HEK293 (cell line): ENCODE results near the gene LRRC2.

Source experiments
- CTCF ChIA-PET: fragments of 350-600 bp; formaldehyde crosslinking; extraction: SDS; loops from one replicate; lab custom pipeline; 2021; ENCODE audit warnings: antibody characterized with exemption; lab: Yijun Ruan, JAX
- POLR2A ChIA-PET: fragments of 300-600 bp; formaldehyde crosslinking; extraction: SDS; loops from one replicate; lab custom pipeline; 2020; ENCODE audit warnings: antibody characterized with exemption, inconsistent platforms; lab: Yijun Ruan, JAX
- H3K27ac ChIP-seq: fragments of 200-500 bp; sonication (Bioruptor generic); 2 replicates; pipeline ENCODE4 v1.5.1; 2014; ENCODE audit warnings: low read depth, low read length, control low read depth, inconsistent platforms; ENCODE audit errors: extremely low read depth
- H3K36me3 ChIP-seq, 2 experiments: fragments of 200-500 bp in 1 of 2; sonication (Bioruptor generic) in 1 of 2; 1 replicate in 1 of 2; 2 replicates in 1 of 2; pipeline ENCODE4 v1.5.1; 2014 to 2017; ENCODE audit warnings: inconsistent platforms in 2 of 2, low read length in 2 of 2; ENCODE audit not compliant: control insufficient read depth in 2 of 2, insufficient read depth in 1 of 2
- H3K4me1 ChIP-seq: fragments of 200-500 bp; sonication (Bioruptor generic); 2 replicates; pipeline ENCODE4 v1.5.1; 2014; ENCODE audit warnings: mild to moderate bottlenecking, low read length, inconsistent platforms; ENCODE audit not compliant: control insufficient read depth, insufficient read depth
- H3K4me3 ChIP-seq: 2 replicates; pipeline ENCODE4 v1.5.1; 2011; ENCODE audit warnings: low read depth, mild to moderate bottlenecking, control low read depth, low read length, moderate library complexity
- H3K9me3 ChIP-seq: fragments of 200-500 bp; sonication (Bioruptor generic); 2 replicates; pipeline ENCODE4 v1.5.1; 2014; ENCODE audit warnings: low read depth, low read length, inconsistent platforms; ENCODE audit not compliant: control insufficient read depth, insufficient read depth
- BCL11A ChIP-seq: fragments of 450-650 bp; formaldehyde crosslinking; IDR thresholded peaks from 2 replicates; pipeline ENCODE4 v1.5.1; 2016; ENCODE audit warnings: low read depth, missing biosample characterization, missing genetic modification characterization
- FEZF1 ChIP-seq: fragments of 450-650 bp; formaldehyde crosslinking; IDR thresholded peaks from 2 replicates; pipeline ENCODE4 v1.5.1; 2016; ENCODE audit warnings: missing biosample characterization, missing genetic modification characterization
- MZF1 ChIP-seq: fragments of 450-650 bp; formaldehyde crosslinking; IDR thresholded peaks from 2 replicates; pipeline ENCODE4 v1.5.1; 2017; ENCODE audit warnings: missing biosample characterization, missing genetic modification characterization, borderline replicate concordance
- TRIM28 ChIP-seq: IDR thresholded peaks from 2 replicates; pipeline ENCODE4 v1.6.1; 2011; ENCODE audit warnings: low read length, control low read depth, borderline replicate concordance
- ZBTB17 ChIP-seq: fragments of 450-650 bp; formaldehyde crosslinking; IDR thresholded peaks from 2 replicates; pipeline ENCODE4 v1.5.1; 2016; ENCODE audit warnings: missing biosample characterization, missing genetic modification characterization
- ZNF112 ChIP-seq: fragments of 450-650 bp; formaldehyde crosslinking; IDR thresholded peaks from 2 replicates; pipeline ENCODE4 v1.5.0; 2017; ENCODE audit warnings: missing biosample characterization, missing genetic modification characterization
- ZNF138 ChIP-seq: fragments of 450-650 bp; formaldehyde crosslinking; IDR thresholded peaks from 2 replicates; pipeline ENCODE4 v1.5.1; 2016; ENCODE audit warnings: missing biosample characterization, missing genetic modification characterization, borderline replicate concordance
- ZNF221 ChIP-seq: fragments of 450-650 bp; formaldehyde crosslinking; IDR thresholded peaks from 2 replicates; pipeline ENCODE4 v1.5.1; 2017; ENCODE audit warnings: missing biosample characterization, missing genetic modification characterization, borderline replicate concordance
- ZNF302 ChIP-seq: fragments of 450-650 bp; formaldehyde crosslinking; IDR thresholded peaks from 2 replicates; pipeline ENCODE4 v1.5.1; 2016; ENCODE audit warnings: missing biosample characterization, missing genetic modification characterization, low read depth
- ZNF670 ChIP-seq: fragments of 450-650 bp; formaldehyde crosslinking; IDR thresholded peaks from 2 replicates; pipeline ENCODE4 v1.5.1; 2016; ENCODE audit warnings: missing biosample characterization, missing genetic modification characterization, low read depth
- ZNF843 ChIP-seq: fragments of 450-650 bp; formaldehyde crosslinking; IDR thresholded peaks from 2 replicates; pipeline ENCODE4 v1.5.1; 2016; ENCODE audit warnings: missing biosample characterization, missing genetic modification characterization
- TF ChIP-seq, protein P1 (sequence below): fragments of 450-650 bp; formaldehyde crosslinking; IDR thresholded peaks from 2 replicates; pipeline ENCODE4 v1.5.1; 2016; ENCODE audit warnings: missing biosample characterization, missing genetic modification characterization
- TF ChIP-seq, protein P2 (sequence below): fragments of 450-650 bp; formaldehyde crosslinking; IDR thresholded peaks from 2 replicates; pipeline ENCODE4 v1.5.1; 2016; ENCODE audit warnings: missing biosample characterization, missing genetic modification characterization, low read depth
- TF ChIP-seq, protein P3 (sequence below): fragments of 450-650 bp; formaldehyde crosslinking; IDR thresholded peaks from 2 replicates; pipeline ENCODE4 v1.5.1; 2017; ENCODE audit warnings: missing biosample characterization, mild to moderate bottlenecking, missing genetic modification characterization, moderate library complexity
- TF ChIP-seq, protein P4 (sequence below): fragments of 450-650 bp; formaldehyde crosslinking; IDR thresholded peaks from 2 replicates; pipeline ENCODE4 v1.5.1; 2016; ENCODE audit warnings: missing biosample characterization, missing genetic modification characterization
- TF ChIP-seq, protein P5 (sequence below): fragments of 450-650 bp; formaldehyde crosslinking; IDR thresholded peaks from 2 replicates; pipeline ENCODE4 v1.5.1; 2016; ENCODE audit warnings: missing biosample characterization, missing genetic modification characterization
- TF ChIP-seq, protein P6 (sequence below): fragments of 450-650 bp; formaldehyde crosslinking; IDR thresholded peaks from 2 replicates; pipeline ENCODE4 v1.5.0; 2017; ENCODE audit warnings: missing biosample characterization, missing genetic modification characterization, borderline replicate concordance

Gene LRRC2

DNA sequence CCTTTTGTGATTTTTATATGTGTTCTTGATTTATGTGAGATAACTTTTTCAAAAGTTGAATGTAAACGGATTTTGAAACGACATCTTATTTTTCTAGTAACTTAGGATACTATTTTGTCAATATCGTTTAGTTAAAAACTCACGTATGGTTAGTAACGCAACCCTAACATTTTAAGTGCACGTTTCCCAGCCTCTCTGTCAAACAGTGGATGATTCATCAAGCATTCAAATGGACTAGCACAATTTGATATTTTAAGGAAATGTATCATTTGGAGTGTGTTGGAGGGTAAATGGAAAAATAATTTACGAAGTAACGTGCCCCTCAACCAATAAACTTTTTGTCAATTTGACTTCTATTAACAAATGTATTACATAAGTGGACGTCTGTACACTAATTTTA, 45.0 kb downstream of the LRRC2 start:
- POLR2A ChIA-PET, result no interaction called here
- H3K4me1 ChIP-seq, result no peaks in the 10 kb centered on the region
- no peak overlapping the region for H3K27ac ChIP-seq
- CTCF ChIA-PET, result no interaction called here
- H3K4me3 ChIP-seq, result no peak overlapping the region
- TF ChIP-seq TRIM28 (no peak), ZBTB17 (tag by site-specific recombination) (no peak), ZNF670 (no peak)
- TF ChIP-seq, protein P1, sequence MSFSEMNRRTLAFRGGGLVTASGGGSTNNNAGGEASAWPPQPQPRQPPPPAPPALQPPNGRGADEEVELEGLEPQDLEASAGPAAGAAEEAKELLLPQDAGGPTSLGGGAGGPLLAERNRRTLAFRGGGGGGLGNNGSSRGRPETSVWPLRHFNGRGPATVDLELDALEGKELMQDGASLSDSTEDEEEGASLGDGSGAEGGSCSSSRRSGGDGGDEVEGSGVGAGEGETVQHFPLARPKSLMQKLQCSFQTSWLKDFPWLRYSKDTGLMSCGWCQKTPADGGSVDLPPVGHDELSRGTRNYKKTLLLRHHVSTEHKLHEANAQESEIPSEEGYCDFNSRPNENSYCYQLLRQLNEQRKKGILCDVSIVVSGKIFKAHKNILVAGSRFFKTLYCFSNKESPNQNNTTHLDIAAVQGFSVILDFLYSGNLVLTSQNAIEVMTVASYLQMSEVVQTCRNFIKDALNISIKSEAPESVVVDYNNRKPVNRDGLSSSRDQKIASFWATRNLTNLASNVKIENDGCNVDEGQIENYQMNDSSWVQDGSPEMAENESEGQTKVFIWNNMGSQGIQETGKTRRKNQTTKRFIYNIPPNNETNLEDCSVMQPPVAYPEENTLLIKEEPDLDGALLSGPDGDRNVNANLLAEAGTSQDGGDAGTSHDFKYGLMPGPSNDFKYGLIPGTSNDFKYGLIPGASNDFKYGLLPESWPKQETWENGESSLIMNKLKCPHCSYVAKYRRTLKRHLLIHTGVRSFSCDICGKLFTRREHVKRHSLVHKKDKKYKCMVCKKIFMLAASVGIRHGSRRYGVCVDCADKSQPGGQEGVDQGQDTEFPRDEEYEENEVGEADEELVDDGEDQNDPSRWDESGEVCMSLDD, result no peak
- H3K9me3 ChIP-seq, result no peaks in the 10 kb centered on the region
- H3K36me3 ChIP-seq, result no peaks in the 10 kb centered on the region

DNA sequence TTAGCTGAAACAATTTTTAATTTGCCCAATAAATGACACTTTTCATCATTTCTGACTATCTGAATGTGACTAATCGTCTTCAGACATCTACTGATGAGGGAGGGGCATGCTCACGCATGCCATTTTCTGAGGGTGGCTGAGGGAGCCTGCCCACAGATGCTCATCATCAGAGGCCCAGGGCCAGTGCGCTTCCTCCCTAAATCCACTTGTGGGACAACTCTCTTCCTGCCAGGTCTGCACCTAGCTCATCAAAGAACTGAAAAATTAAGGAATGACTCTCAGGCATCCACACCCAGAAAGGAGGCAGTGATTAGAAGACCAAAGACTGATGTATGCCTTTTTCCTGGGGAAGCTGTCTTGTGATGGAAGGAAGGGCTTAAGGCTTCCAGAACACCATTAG, 45.6 kb downstream of the LRRC2 start:
- H3K4me3 ChIP-seq, result no peak overlapping the region
- ChIA-PET CTCF (interaction anchor here (1.3 kb wide), 1 partner anchor 32 kb away, joined by 3 read pairs; no protein-coding TSS in a partner anchor), POLR2A (no interaction called here)
- H3K4me1 ChIP-seq, result no peaks in the 10 kb centered on the region
- no peaks in the 10 kb centered on the region for H3K36me3 ChIP-seq
- TF ChIP-seq ZNF112 (tag by site-specific recombination) (no peak), ZNF221 (tag by site-specific recombination) (no peak), FEZF1 (tag by site-specific recombination) (no peak), BCL11A (tag by site-specific recombination) (no peak)
- TF ChIP-seq, protein P2, sequence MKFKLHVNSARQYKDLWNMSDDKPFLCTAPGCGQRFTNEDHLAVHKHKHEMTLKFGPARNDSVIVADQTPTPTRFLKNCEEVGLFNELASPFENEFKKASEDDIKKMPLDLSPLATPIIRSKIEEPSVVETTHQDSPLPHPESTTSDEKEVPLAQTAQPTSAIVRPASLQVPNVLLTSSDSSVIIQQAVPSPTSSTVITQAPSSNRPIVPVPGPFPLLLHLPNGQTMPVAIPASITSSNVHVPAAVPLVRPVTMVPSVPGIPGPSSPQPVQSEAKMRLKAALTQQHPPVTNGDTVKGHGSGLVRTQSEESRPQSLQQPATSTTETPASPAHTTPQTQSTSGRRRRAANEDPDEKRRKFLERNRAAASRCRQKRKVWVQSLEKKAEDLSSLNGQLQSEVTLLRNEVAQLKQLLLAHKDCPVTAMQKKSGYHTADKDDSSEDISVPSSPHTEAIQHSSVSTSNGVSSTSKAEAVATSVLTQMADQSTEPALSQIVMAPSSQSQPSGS, result no peak
- no peaks in the 10 kb centered on the region for H3K9me3 ChIP-seq
- no peak overlapping the region for H3K27ac ChIP-seq

DNA sequence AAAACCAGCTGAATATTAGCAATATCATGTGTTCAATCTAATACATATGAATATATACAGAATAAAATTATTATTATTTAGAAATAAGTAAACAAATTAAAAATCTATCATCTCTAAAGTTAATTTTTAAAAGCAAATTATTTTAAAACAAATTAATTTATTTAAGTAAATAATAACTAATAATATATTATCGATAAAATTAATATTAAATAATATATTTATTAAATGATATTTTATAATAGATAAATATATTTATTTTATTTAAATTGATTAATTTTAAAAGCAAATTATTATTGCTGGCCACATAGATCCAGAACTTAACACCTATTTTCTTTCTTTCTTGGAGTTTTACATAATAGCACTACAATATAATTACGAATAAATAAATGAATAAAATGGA, 46.1 kb downstream of the LRRC2 start:
- ChIA-PET CTCF (interaction anchor here (0.8 to 1.3 kb wide), 2 partner anchors 32 to 144 kb away, joined by 3 to 4 read pairs; no protein-coding TSS in a partner anchor), POLR2A (no interaction called here)
- H3K4me1 ChIP-seq, result no peaks in the 10 kb centered on the region
- H3K9me3 ChIP-seq, result no peaks in the 10 kb centered on the region
- H3K36me3 ChIP-seq, result no peaks in the 10 kb centered on the region
- H3K27ac ChIP-seq, result no peak overlapping the region
- H3K4me3 ChIP-seq, result no peak overlapping the region
- no peak for TF ChIP-seq ZNF843
- TF ChIP-seq ZNF670, result no peak
- TF ChIP-seq ZNF302 (tag by site-specific recombination), result no peak
- no peak for TF ChIP-seq MZF1
- TF ChIP-seq, protein P3, sequence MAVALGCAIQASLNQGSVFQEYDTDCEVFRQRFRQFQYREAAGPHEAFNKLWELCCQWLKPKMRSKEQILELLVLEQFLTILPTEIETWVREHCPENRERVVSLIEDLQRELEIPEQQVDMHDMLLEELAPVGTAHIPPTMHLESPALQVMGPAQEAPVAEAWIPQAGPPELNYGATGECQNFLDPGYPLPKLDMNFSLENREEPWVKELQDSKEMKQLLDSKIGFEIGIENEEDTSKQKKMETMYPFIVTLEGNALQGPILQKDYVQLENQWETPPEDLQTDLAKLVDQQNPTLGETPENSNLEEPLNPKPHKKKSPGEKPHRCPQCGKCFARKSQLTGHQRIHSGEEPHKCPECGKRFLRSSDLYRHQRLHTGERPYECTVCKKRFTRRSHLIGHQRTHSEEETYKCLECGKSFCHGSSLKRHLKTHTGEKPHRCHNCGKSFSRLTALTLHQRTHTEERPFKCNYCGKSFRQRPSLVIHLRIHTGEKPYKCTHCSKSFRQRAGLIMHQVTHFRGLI, result no peak
- no peak for TF ChIP-seq ZNF138
- TF ChIP-seq, protein P4, sequence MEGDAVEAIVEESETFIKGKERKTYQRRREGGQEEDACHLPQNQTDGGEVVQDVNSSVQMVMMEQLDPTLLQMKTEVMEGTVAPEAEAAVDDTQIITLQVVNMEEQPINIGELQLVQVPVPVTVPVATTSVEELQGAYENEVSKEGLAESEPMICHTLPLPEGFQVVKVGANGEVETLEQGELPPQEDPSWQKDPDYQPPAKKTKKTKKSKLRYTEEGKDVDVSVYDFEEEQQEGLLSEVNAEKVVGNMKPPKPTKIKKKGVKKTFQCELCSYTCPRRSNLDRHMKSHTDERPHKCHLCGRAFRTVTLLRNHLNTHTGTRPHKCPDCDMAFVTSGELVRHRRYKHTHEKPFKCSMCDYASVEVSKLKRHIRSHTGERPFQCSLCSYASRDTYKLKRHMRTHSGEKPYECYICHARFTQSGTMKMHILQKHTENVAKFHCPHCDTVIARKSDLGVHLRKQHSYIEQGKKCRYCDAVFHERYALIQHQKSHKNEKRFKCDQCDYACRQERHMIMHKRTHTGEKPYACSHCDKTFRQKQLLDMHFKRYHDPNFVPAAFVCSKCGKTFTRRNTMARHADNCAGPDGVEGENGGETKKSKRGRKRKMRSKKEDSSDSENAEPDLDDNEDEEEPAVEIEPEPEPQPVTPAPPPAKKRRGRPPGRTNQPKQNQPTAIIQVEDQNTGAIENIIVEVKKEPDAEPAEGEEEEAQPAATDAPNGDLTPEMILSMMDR, result no peak
- TF ChIP-seq, protein P5, sequence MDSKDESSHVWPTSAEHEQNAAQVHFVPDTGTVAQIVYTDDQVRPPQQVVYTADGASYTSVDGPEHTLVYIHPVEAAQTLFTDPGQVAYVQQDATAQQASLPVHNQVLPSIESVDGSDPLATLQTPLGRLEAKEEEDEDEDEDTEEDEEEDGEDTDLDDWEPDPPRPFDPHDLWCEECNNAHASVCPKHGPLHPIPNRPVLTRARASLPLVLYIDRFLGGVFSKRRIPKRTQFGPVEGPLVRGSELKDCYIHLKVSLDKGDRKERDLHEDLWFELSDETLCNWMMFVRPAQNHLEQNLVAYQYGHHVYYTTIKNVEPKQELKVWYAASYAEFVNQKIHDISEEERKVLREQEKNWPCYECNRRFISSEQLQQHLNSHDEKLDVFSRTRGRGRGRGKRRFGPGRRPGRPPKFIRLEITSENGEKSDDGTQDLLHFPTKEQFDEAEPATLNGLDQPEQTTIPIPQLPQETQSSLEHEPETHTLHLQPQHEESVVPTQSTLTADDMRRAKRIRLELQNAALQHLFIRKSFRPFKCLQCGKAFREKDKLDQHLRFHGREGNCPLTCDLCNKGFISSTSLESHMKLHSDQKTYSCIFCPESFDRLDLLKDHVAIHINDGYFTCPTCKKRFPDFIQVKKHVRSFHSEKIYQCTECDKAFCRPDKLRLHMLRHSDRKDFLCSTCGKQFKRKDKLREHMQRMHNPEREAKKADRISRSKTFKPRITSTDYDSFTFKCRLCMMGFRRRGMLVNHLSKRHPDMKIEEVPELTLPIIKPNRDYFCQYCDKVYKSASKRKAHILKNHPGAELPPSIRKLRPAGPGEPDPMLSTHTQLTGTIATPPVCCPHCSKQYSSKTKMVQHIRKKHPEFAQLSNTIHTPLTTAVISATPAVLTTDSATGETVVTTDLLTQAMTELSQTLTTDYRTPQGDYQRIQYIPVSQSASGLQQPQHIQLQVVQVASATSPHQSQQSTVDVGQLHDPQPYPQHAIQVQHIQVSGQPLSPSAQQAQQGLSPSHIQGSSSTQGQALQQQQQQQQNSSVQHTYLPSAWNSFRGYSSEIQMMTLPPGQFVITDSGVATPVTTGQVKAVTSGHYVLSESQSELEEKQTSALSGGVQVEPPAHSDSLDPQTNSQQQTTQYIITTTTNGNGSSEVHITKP (tag by site-specific recombination), result no peak
- TF ChIP-seq, protein P6, sequence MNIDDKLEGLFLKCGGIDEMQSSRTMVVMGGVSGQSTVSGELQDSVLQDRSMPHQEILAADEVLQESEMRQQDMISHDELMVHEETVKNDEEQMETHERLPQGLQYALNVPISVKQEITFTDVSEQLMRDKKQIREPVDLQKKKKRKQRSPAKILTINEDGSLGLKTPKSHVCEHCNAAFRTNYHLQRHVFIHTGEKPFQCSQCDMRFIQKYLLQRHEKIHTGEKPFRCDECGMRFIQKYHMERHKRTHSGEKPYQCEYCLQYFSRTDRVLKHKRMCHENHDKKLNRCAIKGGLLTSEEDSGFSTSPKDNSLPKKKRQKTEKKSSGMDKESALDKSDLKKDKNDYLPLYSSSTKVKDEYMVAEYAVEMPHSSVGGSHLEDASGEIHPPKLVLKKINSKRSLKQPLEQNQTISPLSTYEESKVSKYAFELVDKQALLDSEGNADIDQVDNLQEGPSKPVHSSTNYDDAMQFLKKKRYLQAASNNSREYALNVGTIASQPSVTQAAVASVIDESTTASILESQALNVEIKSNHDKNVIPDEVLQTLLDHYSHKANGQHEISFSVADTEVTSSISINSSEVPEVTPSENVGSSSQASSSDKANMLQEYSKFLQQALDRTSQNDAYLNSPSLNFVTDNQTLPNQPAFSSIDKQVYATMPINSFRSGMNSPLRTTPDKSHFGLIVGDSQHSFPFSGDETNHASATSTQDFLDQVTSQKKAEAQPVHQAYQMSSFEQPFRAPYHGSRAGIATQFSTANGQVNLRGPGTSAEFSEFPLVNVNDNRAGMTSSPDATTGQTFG (tag by site-specific recombination), result no peak
